ENCODE measurements around the gene NXN. TPM values are rescaled to one million over a fixed set of nuclear protein-coding genes. Genes with fewer than 3 reads are reported as not detected.

The NXN gene
- total RNA-seq, 1 donor from 2014 or later: 51.6 TPM

DNA sequence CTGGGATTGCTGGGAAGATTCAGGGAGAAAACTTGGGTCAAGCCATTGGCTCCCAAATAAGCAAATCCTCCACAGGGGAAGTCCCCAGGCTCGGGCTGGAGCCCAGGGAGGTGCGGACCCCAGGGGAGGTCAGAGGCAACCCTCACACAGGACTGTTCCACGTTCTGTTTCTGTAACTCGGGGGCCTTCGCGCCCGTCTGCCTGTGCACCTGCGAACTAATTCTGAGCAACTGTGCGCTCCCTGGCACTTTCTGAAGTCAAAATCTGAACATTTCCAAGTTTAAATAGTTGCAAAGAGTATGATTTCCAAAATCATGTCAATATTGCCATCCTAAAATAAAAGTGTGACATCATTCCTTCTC, 34.1 kb upstream of the NXN start:
- H3K4me3 ChIP-seq: no peak overlapping the region
- H3K27ac ChIP-seq: no peak overlapping the region
- intact Hi-C loops (cut with DNase I): no loop called here
- peaks cover 0 to 37% of the 10 kb centered on the region in 2 donors for H3K36me3 ChIP-seq
- H3K4me1 ChIP-seq: peaks cover 16% of the 10 kb centered on the region
- H3K27me3 ChIP-seq: no peaks in the 10 kb centered on the region
- DNase-seq (ENCODE audit: extremely low spot score in 2 of 2): no peak
- no peaks in the 10 kb centered on the region for H3K9me3 ChIP-seq
- TF ChIP-seq, protein P1, sequence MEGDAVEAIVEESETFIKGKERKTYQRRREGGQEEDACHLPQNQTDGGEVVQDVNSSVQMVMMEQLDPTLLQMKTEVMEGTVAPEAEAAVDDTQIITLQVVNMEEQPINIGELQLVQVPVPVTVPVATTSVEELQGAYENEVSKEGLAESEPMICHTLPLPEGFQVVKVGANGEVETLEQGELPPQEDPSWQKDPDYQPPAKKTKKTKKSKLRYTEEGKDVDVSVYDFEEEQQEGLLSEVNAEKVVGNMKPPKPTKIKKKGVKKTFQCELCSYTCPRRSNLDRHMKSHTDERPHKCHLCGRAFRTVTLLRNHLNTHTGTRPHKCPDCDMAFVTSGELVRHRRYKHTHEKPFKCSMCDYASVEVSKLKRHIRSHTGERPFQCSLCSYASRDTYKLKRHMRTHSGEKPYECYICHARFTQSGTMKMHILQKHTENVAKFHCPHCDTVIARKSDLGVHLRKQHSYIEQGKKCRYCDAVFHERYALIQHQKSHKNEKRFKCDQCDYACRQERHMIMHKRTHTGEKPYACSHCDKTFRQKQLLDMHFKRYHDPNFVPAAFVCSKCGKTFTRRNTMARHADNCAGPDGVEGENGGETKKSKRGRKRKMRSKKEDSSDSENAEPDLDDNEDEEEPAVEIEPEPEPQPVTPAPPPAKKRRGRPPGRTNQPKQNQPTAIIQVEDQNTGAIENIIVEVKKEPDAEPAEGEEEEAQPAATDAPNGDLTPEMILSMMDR (IDR thresholded peaks at IDR 0.05): no peak
- no peak for TF ChIP-seq POLR2AphosphoS5 (IDR thresholded peaks at IDR 0.05; ENCODE audit: insufficient read depth in 1 of 2, low read depth in 1 of 2)
- TF ChIP-seq POLR2A (IDR thresholded peaks at IDR 0.05): no peak

DNA sequence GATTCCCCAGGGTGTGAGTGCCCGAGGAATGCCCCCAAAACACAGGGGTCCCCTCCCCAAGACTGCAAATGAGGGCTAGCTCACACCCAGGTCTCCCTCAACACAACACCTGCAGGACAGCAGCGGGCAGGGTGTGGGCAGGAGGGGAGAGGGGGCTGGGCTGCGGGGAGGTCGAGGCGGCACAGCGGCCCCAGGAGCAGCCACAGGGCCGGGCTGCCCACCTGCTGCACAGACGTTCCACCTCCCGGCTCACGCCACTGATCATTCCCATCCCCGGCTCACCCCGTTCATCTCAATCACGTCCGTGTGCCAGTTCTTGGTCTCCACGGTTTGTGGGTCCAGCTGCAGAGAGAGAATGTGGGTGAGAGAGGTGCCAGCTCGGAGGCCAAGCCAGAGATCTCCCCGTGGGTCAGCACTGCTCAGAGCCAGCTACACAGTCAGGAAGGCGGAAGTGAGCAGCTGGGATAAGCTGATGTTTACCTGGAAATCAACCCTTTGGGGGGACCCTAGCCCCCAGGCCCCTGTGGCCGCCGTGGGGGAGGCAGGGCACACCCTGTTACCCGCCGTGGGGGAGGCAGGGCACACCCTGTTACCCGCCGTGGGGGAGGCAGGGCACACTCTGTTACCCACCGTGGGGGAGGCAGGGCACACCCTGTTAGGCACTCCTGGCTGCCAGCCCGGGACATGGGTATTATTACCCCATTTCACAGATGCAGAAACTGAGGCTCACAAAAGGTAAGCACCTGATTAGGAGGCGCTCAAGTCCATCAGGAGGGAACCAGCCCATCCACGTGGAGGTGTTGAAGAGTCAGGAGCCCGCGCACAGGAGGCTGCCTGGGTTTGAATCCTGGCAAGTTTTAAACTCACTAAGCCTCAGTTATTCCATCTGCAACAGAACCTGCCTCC, 33.5 kb upstream of the NXN start:
- H3K36me3 ChIP-seq: peaks cover 0 to 37% of the 10 kb centered on the region in 2 donors
- H3K9me3 ChIP-seq: no peaks in the 10 kb centered on the region
- no peak overlapping the region for H3K4me3 ChIP-seq
- intact Hi-C loops (cut with DNase I): no loop called here
- no peak overlapping the region for H3K27ac ChIP-seq
- no peaks in the 10 kb centered on the region for H3K27me3 ChIP-seq
- peaks cover 19% of the 10 kb centered on the region for H3K4me1 ChIP-seq
- TF ChIP-seq POLR2AphosphoS5 (IDR thresholded peaks at IDR 0.05; ENCODE audit: insufficient read depth in 1 of 2, low read depth in 1 of 2) (no peak), POLR2A (IDR thresholded peaks at IDR 0.05) (no peak)
- TF ChIP-seq, protein P1 (IDR thresholded peaks at IDR 0.05): no peak
- no peak for DNase-seq (ENCODE audit: extremely low spot score in 2 of 2)

DNA sequence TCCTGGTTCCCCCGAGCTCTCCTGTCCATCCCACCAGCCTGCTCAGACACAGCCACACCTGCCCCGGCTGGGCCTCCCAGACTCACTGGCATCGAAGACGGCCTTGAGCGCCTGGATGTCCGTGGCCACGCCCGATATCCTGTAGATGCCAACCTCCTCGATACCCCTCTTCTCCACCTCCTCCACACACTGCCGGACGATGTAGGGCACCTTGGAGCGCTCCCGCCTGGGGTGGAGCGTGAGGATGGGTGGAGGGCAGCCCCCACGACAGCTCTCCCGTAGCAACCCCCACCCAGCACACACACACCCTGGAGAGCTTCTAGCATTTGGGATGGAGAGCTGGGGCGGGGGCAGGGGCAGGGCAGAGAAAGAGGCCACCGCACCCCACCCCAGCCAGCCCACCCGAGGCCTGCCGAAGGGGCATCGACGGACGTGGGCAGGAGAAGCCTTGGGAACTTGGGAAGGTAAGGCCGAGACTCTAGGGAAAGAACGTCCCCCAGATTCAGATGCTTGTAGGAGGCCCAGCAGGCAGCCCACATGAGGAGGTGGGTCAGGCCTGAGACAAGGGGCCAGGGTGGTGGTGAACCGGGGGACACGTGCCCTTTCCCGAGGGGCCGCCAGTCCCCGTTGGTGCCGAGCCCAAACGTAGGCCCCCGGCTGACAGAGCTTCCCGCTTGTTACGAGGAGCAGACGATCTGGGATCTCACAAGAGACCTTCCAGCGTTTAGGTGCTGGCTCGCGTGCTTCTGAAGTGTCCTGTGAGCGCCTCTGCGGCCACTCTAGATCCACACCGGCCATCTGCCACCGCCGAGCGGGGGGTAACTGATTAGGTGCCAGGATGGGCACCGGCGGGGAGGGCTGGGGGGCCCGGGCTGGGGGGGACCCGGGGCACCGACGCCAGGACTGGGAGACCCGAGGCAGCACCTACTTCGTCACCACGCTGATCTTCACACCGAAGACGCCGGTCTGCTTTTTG, 32.5 kb upstream of the NXN start:
- Histone ChIP-seq H3K27me3 (no peaks in the 10 kb centered on the region), H3K27ac (no peak overlapping the region), H3K36me3 (peaks cover 0 to 40% of the 10 kb centered on the region in 2 donors), H3K9me3 (no peaks in the 10 kb centered on the region), H3K4me3 (no peak overlapping the region), H3K4me1 (peaks cover 26% of the 10 kb centered on the region)
- no peak for DNase-seq (ENCODE audit: extremely low spot score in 2 of 2)
- TF ChIP-seq, protein P1 (IDR thresholded peaks at IDR 0.05): no peak
- TF ChIP-seq POLR2A (IDR thresholded peaks at IDR 0.05) (no peak), POLR2AphosphoS5 (IDR thresholded peaks at IDR 0.05; ENCODE audit: insufficient read depth in 1 of 2, low read depth in 1 of 2) (no peak)
- intact Hi-C loops (cut with DNase I): no loop called here

DNA sequence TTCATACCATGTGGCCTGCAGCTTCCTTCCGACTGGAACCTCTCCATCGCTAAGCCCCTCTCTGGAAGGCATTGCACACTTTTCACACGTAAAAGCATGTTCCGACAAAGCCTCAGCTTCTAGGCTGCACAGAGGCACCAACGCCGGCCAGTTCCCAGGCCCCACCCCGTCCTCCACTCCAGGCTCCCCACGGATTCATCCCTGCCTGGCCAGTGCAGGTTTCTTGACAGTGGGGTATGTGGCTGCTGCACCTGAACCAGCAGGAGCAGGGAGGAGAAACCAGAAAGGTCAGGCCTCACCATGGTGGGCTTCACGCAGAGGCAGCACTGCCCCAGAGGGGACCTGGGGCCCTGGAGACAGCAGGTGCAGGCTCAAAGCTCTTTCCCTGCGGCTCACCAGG, 31.6 kb upstream of the NXN start:
- no peak for DNase-seq (ENCODE audit: extremely low spot score in 2 of 2)
- no peak overlapping the region for H3K27ac ChIP-seq
- intact Hi-C loops (cut with DNase I): no loop called here
- no peak overlapping the region for H3K4me3 ChIP-seq
- no peaks in the 10 kb centered on the region for H3K27me3 ChIP-seq
- TF ChIP-seq POLR2AphosphoS5 (IDR thresholded peaks at IDR 0.05; ENCODE audit: insufficient read depth in 1 of 2, low read depth in 1 of 2) (no peak), POLR2A (IDR thresholded peaks at IDR 0.05) (no peak)
- TF ChIP-seq, protein P1 (IDR thresholded peaks at IDR 0.05): no peak
- no peaks in the 10 kb centered on the region for H3K9me3 ChIP-seq
- H3K36me3 ChIP-seq: peaks cover 0 to 41% of the 10 kb centered on the region in 2 donors
- H3K4me1 ChIP-seq: peaks cover 33% of the 10 kb centered on the region
